Transverse colon (tissue), 4 donors: ENCODE results near the gene TRAF7. TPM values are rescaled to one million over a fixed set of nuclear protein-coding genes. Genes with fewer than 3 reads are reported as not detected.
A peak's percentile ranks its signal among the peaks of the same experiment; 100 is the strongest.

Experiments used
- DNase-seq: peaks from one replicate; pipeline ENCODE4 v3.0.0-alpha.2; 2019
- H3K27ac ChIP-seq, 4 donors: fragments of 200-600 bp; sonication (generic); 2 replicates each; pipeline ENCODE4 v1.5.1; 2016 to 2018; ENCODE audit warnings: inconsistent platforms in 4 of 4
- H3K27me3 ChIP-seq: fragments of 200-600 bp; sonication (generic); 2 replicates; pipeline ENCODE4 v1.5.1; 2017; ENCODE audit warnings: inconsistent platforms
- H3K36me3 ChIP-seq, 4 donors: fragments of 200-600 bp; sonication (generic); 2 replicates each; pipeline ENCODE4 v1.5.1; 2017 to 2019; ENCODE audit warnings: inconsistent platforms in 4 of 4
- H3K4me1 ChIP-seq, 4 donors: fragments of 200-600 bp; sonication (generic); 2 replicates each; pipeline ENCODE4 v1.5.1; 2017 to 2020; ENCODE audit warnings: inconsistent platforms in 4 of 4
- H3K4me3 ChIP-seq, 4 donors: fragments of 200-600 bp; sonication (generic); 1 replicate in 1 of 4; 2 replicates in 3 of 4; pipeline versions ENCODE4 v1.5.1 to v1.6.1; 2017 to 2019; ENCODE audit warnings: inconsistent platforms in 4 of 4
- H3K9me3 ChIP-seq, 2 donors: fragments of 200-600 bp; sonication (generic); 2 replicates each; pipeline ENCODE4 v1.5.1; 2017 to 2019; ENCODE audit warnings: inconsistent platforms in 2 of 2
- EP300 ChIP-seq: sonication (generic); formaldehyde crosslinking; IDR thresholded peaks from one replicate; pipeline ENCODE4 v1.6.1; 2017; ENCODE audit warnings: antibody characterized with exemption, low read depth
- POLR2A ChIP-seq: fragments of 450-650 bp; IDR thresholded peaks from one replicate; pipeline ENCODE4 v1.6.1; 2016; ENCODE audit warnings: antibody characterized with exemption, mild to moderate bottlenecking, moderate library complexity
- POLR2AphosphoS5 ChIP-seq, 3 donors: sonication (generic); formaldehyde crosslinking; IDR thresholded peaks; one replicate each; pipeline ENCODE4 v1.6.1; 2016; ENCODE audit warnings: antibody characterized with exemption in 3 of 3
- WGBS, 2 donors: methylation state at CpG; one replicate each; pipeline ENCODE4 v1.1.5; 2018; ENCODE audit warnings: low coverage in 1 of 2; 5-methylcytosine and 5-hydroxymethylcytosine counted together
- in situ Hi-C, 4 donors: fragments of 200-750 bp; cut with MboI; loops; one replicate each; pipeline versions ENCODE4 v1.15.0 to v1.15.1; 2017; ENCODE audit warnings: low sequenced_read_pairs in 3 of 4, low pct_ligation_motif_present in 1 of 4, low pct_unique_long_range_greater_than_20kb in 1 of 4
- intact Hi-C: fragments of 100-400 bp; cut with DNase I; formaldehyde crosslinking; loops from one replicate; pipeline ENCODE4 v1.15.1; 2023; ENCODE audit warnings: low total_unique reads
- total RNA-seq, 4 donors: library from RNA; depleted of rRNA; stranded (reverse); fragments of >200 nt; gene quantifications; one replicate each; pipeline ENCODE4 v1.1.0, GENCODE V29; 2016
- TF ChIP-seq, protein P1 (sequence below), 5 experiments: fragments of 200-600 bp in 3 of 5; fragments of 450-650 bp in 2 of 5; sonication (generic) in 3 of 5; IDR thresholded peaks; 1 replicate in 2 of 5; 2 replicates in 3 of 5; pipeline ENCODE4 v1.5.1; 2016 to 2017; ENCODE audit warnings: antibody characterized with exemption in 5 of 5, inconsistent platforms in 3 of 5, mild to moderate bottlenecking in 2 of 5, moderate library complexity in 1 of 5

Gene TRAF7
- total RNA-seq, 4 donors from 2014 or later, result 43.4 to 80.4 (median 63.0) TPM

DNA sequence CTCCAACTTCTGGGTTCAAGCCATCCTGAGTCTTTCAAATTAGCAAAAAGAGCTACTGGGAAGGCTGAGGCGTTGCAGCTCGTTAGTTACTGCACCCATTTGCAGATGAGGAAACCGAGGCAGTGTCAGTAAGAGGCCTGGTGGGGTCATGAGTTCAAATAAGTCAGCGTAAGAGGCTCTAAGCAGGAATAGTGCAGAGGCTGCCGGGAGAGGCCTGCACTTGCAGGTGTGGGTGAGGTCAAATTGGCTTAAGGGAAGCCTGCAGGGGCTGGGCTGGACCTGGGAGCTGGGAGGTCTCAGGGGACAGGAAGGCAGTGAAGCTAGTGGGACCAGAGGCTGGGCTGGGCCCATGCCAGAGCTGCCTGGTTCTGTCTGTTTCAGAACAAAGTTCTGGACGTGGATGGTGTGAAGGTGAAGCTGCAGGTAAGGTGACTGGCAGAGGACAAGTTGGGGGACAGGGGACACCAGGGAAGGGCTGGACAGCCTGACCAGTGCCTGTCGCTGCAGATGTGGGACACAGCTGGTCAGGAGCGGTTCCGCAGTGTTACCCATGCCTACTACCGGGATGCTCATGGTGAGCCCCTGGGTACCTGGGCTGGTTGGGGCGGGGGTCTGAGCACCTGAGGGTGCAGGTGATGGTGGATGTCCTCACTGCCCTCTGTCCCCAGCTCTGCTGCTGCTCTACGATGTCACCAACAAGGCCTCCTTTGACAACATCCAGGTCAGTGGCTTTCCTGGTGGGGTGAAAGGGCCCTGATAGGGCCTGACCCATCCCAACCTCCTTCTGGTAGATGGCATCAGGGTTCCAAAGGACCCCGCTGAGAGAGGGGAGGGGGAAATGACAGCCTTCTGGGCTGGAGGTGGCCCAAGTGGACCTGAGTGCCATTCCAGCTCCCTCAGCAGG lies 4.1 kb upstream of the TRAF7 start:
- H3K27me3 ChIP-seq, result no peaks in the 10 kb centered on the region
- in situ Hi-C loops (loop anchor here in 1 of 4 donors (25.0 kb wide), 1 partner anchor 336 kb away; the partner anchor contains the start of gene TBC1D24), intact Hi-C loops (loop anchor here (5.0 kb wide), 1 partner anchor 124 kb away; the partner anchor contains the start of gene NHERF2)
- peak overlapping the region; percentile 80 to 94 (median 92) for H3K27ac ChIP-seq
- peaks cover 48 to 75% (median 70%) of the 10 kb centered on the region in 4 donors for H3K4me1 ChIP-seq
- no peak overlapping the region for H3K4me3 ChIP-seq
- DNase-seq, result no peak
- H3K9me3 ChIP-seq, result no peaks in the 10 kb centered on the region
- no peak for TF ChIP-seq EP300
- peak in 1 of 3 donors; percentile 7 for TF ChIP-seq POLR2AphosphoS5 (IDR thresholded peaks at IDR 0.05)
- 40 to 59% methylated on average over 1 to 10 of the region's 13 CpGs for WGBS, 2 donors
- H3K36me3 ChIP-seq, result no peaks in the 10 kb centered on the region

- peak; percentile 51 for DNase-seq
- WGBS, 2 donors, result 15% methylated on average over 24 of the region's 25 CpGs; no CpG with 5 or more reads in 1 of the 2 donors
- no peaks in the 10 kb centered on the region for H3K36me3 ChIP-seq
Measured at GRCh38 chr16:2152695-2153506, 2.7 kb upstream of the TRAF7 start.

DNA sequence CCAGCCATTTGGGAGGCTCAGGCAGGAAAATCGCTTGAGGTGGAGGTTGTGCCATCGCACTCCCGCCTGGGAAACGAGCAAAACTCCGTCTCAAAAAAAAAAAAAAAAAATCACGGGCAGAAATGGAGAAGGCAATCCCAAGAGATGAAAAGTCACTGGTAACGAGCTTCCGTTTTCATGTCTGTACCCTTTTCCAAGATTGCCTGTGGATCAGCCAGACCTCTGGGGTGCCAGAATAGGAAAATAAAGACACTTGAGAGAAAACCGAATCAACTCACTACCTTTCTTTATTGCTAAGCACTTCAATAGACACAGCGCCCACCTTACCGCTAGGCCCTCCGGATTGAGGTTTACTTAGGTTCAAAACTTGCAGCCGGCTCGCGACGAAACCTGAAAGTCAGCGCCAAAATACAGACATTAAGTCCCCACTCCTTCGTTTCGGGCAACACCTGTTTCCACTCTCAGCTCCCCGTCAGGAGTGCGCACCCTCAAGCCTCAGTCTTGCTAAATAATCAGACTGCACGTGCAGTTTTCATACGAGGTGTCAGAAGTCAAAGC lies 970 bp upstream of the TRAF7 start:
- WGBS, 2 donors, result 3 to 4% methylated on average over 4 to 23 of the region's 23 CpGs

More at GRCh38 chr16:2152695-2153506, 2.7 kb upstream of the TRAF7 start:
- Histone ChIP-seq H3K27ac (peak overlapping the region; percentile 80 to 94 (median 92)), H3K4me1 (peaks cover 62 to 85% (median 80%) of the 10 kb centered on the region in 4 donors), H3K9me3 (no peaks in the 10 kb centered on the region), H3K27me3 (no peaks in the 10 kb centered on the region), H3K4me3 (peak overlapping the region; percentile 35 to 89 (median 68))
- in situ Hi-C loops, result loop anchor here in 1 of 4 donors (25.0 kb wide), 1 partner anchor 334 kb away; the partner anchor contains the start of gene TBC1D24
- intact Hi-C loops, result loop anchor here (5.0 kb wide), 1 partner anchor 126 kb away; the partner anchor contains the start of gene NHERF2
- TF ChIP-seq POLR2AphosphoS5 (IDR thresholded peaks at IDR 0.05), result peak in 2 of 3 donors; percentile 21 to 51
- TF ChIP-seq EP300, result no peak
- TF ChIP-seq POLR2A, result peak; percentile 18

GRCh38 chr16:2155977-2156848 lies 631 bp downstream of the TRAF7 start:
- peaks cover 67 to 86% (median 84%) of the 10 kb centered on the region in 4 donors for H3K4me1 ChIP-seq

More for the DNA sequence above, 970 bp upstream of the TRAF7 start:
- no peak for DNase-seq
- no peaks in the 10 kb centered on the region for H3K9me3 ChIP-seq
- H3K36me3 ChIP-seq, result no peaks in the 10 kb centered on the region
- in situ Hi-C loops, result loop anchor here in 1 of 4 donors (25.0 kb wide), 1 partner anchor 333 kb away; the partner anchor contains the start of gene TBC1D24
- intact Hi-C loops, result loop anchor here (5.0 kb wide), 1 partner anchor 127 kb away; the partner anchor contains the start of gene NHERF2
- no peaks in the 10 kb centered on the region for H3K27me3 ChIP-seq
- H3K27ac ChIP-seq, result peak overlapping the region; percentile 80 to 94 (median 92)
- peak overlapping the region; percentile 66 to 89 (median 68) for H3K4me3 ChIP-seq
- TF ChIP-seq POLR2A (no peak), EP300 (no peak), POLR2AphosphoS5 (IDR thresholded peaks at IDR 0.05) (no peak)
- TF ChIP-seq, protein P1, sequence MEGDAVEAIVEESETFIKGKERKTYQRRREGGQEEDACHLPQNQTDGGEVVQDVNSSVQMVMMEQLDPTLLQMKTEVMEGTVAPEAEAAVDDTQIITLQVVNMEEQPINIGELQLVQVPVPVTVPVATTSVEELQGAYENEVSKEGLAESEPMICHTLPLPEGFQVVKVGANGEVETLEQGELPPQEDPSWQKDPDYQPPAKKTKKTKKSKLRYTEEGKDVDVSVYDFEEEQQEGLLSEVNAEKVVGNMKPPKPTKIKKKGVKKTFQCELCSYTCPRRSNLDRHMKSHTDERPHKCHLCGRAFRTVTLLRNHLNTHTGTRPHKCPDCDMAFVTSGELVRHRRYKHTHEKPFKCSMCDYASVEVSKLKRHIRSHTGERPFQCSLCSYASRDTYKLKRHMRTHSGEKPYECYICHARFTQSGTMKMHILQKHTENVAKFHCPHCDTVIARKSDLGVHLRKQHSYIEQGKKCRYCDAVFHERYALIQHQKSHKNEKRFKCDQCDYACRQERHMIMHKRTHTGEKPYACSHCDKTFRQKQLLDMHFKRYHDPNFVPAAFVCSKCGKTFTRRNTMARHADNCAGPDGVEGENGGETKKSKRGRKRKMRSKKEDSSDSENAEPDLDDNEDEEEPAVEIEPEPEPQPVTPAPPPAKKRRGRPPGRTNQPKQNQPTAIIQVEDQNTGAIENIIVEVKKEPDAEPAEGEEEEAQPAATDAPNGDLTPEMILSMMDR (IDR thresholded peaks at IDR 0.05), result no peak
- peaks cover 66 to 86% (median 83%) of the 10 kb centered on the region in 4 donors for H3K4me1 ChIP-seq

More at GRCh38 chr16:2155977-2156848, 631 bp downstream of the TRAF7 start:
- Histone ChIP-seq H3K9me3 (no peaks in the 10 kb centered on the region), H3K36me3 (no peaks in the 10 kb centered on the region), H3K27me3 (no peaks in the 10 kb centered on the region), H3K4me3 (peak overlapping the region; percentile 70 to 80 (median 75)), H3K27ac (peak overlapping the region; percentile 87 to 92 (median 90))
- TF ChIP-seq POLR2AphosphoS5 (IDR thresholded peaks at IDR 0.05) (no peak), EP300 (no peak), POLR2A (no peak)
- TF ChIP-seq, protein P1 (IDR thresholded peaks at IDR 0.05), result no peak
- WGBS, 2 donors, result 4 to 26% methylated on average over 6 to 36 of the region's 47 CpGs
- in situ Hi-C loops, result loop anchor here in 1 of 4 donors (25.0 kb wide), 1 partner anchor 331 kb away; the partner anchor contains the start of gene TBC1D24
- intact Hi-C loops, result no loop called here
- no peak for DNase-seq
